ENCODE measurements around the gene ETFRF1.

The ETFRF1 gene

GRCh38 chr12:25195056-25195971, at the start of gene ETFRF1, which contains the start of gene DNAI7:
Gene ETFRF1, plus strand, starts transcription at chr12:25195237. Its CDS starts 8,720 bp downstream, at chr12:25203957.
Gene DNAI7, minus strand, starts transcription at chr12:25195160. Its CDS starts 82 bp downstream, at chr12:25195078.
- DNase-seq (ENCODE audit: low read depth): peak; percentile 89

GRCh38 chr12:25146686-25147085, 48.4 kb upstream of the ETFRF1 start:
- no peak for DNase-seq (ENCODE audit: low read depth)

GRCh38 chr12:25151476-25151875, 43.6 kb upstream of the ETFRF1 start:
- no peak for DNase-seq (ENCODE audit: low read depth)

GRCh38 chr12:25152055-25152454, 43.0 kb upstream of the ETFRF1 start:
- DNase-seq (ENCODE audit: low read depth): no peak

- DNase-seq (ENCODE audit: low read depth): no peak
Measured at GRCh38 chr12:25155022-25155576, 39.9 kb upstream of the ETFRF1 start.

- no peak for DNase-seq (ENCODE audit: low read depth)
Measured at GRCh38 chr12:25156061-25156460, 39.0 kb upstream of the ETFRF1 start.

- no peak for DNase-seq (ENCODE audit: low read depth)
Measured at GRCh38 chr12:25162866-25163265, 32.2 kb upstream of the ETFRF1 start.

GRCh38 chr12:25182765-25183164, 12.3 kb upstream of the ETFRF1 start:
- DNase-seq (ENCODE audit: low read depth): no peak

GRCh38 chr12:25184132-25184531, 10.9 kb upstream of the ETFRF1 start:
- DNase-seq (ENCODE audit: low read depth): no peak

- no peak for DNase-seq (ENCODE audit: low read depth)
Measured at GRCh38 chr12:25186038-25186787, 8.8 kb upstream of the ETFRF1 start.

GRCh38 chr12:25186788-25187402, 8.1 kb upstream of the ETFRF1 start:
- DNase-seq (ENCODE audit: low read depth): no peak

- DNase-seq (ENCODE audit: low read depth): no peak
Measured at GRCh38 chr12:25187781-25188180, 7.3 kb upstream of the ETFRF1 start.

- no peak for DNase-seq (ENCODE audit: low read depth)
Measured at GRCh38 chr12:25189656-25190055, 5.4 kb upstream of the ETFRF1 start.

- DNase-seq (ENCODE audit: low read depth): no peak
Measured at GRCh38 chr12:25190793-25191192, 4.2 kb upstream of the ETFRF1 start.

GRCh38 chr12:25194214-25194613, 823 bp upstream of the ETFRF1 start:
- DNase-seq (ENCODE audit: low read depth): no peak

- no peak for DNase-seq (ENCODE audit: low read depth)
Measured at GRCh38 chr12:25194722-25195055, 348 bp upstream of the ETFRF1 start.

- DNase-seq (ENCODE audit: low read depth): no peak
Measured at GRCh38 chr12:25197608-25198007, 2.6 kb downstream of the ETFRF1 start.

GRCh38 chr12:25200703-25201102, 5.7 kb downstream of the ETFRF1 start:
- DNase-seq (ENCODE audit: low read depth): no peak

GRCh38 chr12:25202137-25202536, 7.1 kb downstream of the ETFRF1 start:
- DNase-seq (ENCODE audit: low read depth): no peak

- no peak for DNase-seq (ENCODE audit: low read depth)
Measured at GRCh38 chr12:25207411-25207810, 12.4 kb downstream of the ETFRF1 start.

- no peak for DNase-seq (ENCODE audit: low read depth)
Measured at GRCh38 chr12:25207846-25208245, 12.8 kb downstream of the ETFRF1 start.

- no peak for DNase-seq (ENCODE audit: low read depth)
Measured at GRCh38 chr12:25208554-25208953, 13.5 kb downstream of the ETFRF1 start.
